GM15510 (cell line): ENCODE data around the gene NKX6-2.

Source experiments
- POLR2A ChIP-seq: IDR thresholded peaks from 3 replicates; pipeline ENCODE4 v1.6.1; 2011; ENCODE audit warnings: borderline replicate concordance; ENCODE audit not compliant: insufficient read length; ENCODE audit errors: extremely low read depth

The NKX6-2 gene

GRCh38 chr10:132779549-132780294, 6.2 kb downstream of the NKX6-2 start:
- no peak for TF ChIP-seq POLR2A

- TF ChIP-seq POLR2A, result no peak
Measured at GRCh38 chr10:132777441-132777840, 8.5 kb downstream of the NKX6-2 start.

GRCh38 chr10:132776821-132777220, 9.1 kb downstream of the NKX6-2 start:
- TF ChIP-seq POLR2A, result no peak

DNA sequence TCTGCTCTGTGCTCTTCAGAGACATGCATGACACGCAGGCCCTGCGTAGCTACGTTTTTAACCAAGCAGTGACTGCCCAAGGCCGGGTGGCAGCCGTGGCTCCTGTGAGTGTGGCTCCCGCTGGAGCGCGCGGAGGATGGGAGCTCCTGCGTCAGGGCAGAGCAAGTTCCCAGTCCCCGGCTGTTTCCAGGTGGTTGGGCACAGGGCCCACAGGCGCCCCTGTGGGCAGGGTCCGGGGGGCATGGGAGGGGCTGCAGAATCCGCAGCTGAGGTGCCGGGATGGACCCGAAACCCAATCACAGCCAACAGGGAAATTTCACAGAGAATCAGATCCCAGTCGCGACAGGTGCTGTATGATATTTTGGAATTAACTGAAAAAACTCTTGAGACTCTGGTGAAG, 9.8 kb downstream of the NKX6-2 start:
- TF ChIP-seq POLR2A, result no peak

DNA sequence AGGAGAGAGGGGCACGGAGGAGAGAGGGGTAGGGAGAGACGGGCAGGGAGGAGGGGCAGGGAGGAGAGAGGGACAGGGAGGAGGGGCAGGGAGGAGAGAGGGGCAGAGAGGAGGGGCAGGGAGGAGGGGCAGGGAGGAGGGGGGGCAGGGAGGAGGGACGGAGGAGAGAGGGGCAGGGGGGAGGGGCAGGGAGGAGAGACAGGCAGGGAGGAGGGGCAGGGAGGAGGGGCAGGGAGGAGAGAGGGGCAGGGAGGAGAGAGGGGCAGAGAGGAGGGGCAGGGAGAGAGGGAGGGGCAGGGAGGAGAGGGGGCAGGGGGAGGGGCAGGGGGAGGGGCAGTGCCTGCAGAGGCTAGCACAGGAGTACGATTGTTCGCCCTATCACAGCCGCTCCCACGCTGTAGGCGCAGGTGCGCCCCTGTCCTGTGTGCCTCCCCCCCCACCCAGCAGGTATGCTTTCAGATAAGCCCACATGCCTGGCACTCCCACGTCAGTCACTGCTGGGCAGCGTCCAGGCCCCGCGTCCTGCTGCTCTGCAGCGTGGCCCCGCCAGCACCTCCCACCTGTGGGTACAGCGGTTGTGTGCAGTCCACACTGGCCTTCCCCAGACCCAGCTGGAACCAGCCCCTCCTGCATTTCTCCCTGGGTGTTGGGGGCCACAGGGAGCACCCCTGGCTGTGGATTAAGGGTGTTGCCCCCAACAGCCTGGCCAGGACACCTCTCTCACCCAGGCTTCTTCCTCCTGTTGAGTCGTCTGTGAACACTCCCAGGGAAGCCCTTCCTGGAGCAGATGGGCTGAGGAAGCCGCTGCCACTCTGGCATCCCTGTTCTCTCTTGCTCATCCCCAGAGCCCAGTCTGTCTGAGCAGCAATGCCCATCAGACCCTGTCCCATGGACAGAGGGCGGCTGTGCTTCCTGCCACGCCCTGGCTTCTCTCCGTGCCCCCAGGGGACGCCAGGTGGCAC, 10.8 kb downstream of the NKX6-2 start:
- no peak for TF ChIP-seq POLR2A

DNA sequence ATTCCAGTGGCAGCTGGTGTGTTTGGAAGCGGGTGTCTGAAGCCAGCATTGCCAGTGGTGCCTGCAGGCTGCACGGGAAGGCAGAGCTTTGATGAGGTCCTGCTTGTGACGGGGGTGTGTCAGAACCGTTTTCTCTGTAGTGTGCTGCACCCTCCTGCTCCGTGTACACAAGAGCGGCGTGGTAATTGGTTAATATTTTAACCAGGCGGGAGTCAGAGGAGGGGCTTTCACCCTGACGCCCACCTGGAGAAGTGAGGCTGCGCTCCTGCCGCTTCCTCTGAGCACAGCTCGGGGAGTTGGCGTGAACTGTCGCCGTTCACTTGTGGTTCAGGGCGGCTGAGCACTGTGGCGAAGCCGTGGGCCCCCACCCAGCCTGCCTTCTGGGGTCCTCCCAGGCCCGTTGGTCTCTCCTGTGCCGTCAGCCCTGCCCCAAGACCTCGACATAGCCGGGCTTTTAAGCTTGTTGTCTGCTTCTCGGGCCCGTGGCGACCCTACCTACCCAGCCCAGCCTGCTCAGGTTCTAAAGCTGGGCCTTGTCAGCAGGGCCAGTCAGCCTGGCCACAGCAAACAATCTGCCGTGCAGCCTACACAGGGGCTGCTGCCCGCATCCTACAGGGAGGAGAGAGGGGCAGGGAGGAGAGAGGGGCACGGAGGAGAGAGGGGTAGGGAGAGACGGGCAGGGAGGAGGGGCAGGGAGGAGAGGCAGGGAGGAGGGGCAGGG, 11.6 kb downstream of the NKX6-2 start:
- TF ChIP-seq POLR2A, result no peak

DNA sequence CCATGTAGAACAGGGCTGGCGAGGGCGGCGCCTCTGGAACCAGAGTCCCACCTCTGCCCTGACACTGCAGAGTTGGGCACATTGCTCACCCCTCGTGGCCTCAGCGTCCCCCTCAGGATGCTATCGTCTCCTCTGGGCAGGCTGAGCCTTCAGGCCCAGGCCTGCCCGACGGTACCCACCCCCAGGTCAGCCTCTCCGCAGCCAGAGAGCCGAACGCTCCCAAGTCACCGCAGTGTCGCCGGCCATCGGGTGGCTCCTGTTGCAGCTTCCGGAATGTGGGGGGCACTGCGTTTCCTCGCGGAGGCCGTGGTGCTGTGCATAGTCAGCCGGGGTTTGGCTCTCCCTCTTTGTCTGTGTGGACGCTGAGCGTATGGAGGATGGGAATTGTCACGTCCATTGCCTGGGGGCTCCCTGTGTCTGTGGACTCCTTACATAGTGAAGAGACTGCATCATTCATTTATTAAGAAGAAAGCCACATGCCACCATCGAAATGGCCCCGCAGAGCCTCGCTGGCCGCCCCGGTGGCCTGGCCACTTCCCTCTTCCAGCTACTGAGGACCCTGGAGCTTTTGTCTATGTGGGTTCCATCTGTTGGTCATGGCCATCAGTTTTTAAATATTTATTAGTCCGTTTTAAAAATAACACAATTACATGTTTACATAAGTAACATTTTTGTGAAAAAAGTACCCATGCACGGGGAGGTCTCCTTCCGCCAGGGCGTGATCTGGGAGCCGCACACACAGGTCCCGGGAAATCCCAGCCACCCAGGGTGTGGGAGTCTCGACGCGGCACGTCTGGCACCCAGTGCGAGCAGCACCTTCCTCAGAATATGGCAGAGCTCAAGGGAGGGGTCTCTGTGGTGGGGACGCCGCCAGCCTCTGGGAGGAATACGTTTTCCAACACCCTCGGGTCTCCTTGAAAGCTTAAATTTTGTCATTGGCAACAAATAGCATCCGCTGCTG, 15.6 kb downstream of the NKX6-2 start:
- no peak for TF ChIP-seq POLR2A

GRCh38 chr10:132768346-132769248, 17.4 kb downstream of the NKX6-2 start:
- no peak for TF ChIP-seq POLR2A

DNA sequence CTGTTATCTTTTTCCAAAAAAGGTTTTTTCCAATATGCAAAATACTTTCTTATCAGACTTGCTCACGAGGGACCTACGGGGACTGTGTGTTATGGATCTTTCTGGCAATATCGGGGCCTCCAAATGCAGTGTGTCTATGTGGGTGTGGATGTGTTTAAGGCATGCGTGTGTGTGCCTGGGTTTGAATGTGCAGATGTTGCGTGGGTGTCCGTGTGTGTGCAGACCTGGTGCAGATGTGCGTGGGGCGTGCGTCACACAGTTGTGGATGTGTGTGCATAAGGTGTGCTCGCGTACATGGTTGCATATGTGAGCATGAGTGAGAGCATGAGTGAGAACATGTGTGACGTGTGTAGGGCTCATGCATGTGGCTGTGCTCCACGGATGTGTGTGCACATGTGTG, 19.7 kb downstream of the NKX6-2 start:
- no peak for TF ChIP-seq POLR2A

DNA sequence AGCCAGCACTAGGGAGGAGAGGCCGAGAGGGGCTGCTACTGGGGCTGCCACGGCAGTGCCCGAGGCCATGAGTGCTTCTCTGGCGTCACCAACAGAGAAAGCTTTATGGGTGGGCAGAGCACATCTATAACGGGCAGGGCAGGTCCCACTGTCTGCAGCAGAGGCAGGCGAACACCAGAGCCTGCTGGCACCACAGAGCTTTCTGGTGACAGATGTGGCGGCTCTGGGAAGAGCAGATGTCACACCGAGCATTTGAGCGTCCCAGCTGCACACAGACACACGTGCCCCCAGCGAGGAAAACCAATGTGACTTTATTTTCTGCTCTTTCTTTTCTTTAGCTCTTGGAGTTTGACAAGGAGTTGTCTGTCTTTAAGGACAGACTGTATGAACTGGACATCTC, 20.5 kb downstream of the NKX6-2 start:
- TF ChIP-seq POLR2A, result no peak

GRCh38 chr10:132764108-132764507, 21.8 kb downstream of the NKX6-2 start:
- no peak for TF ChIP-seq POLR2A

GRCh38 chr10:132763545-132763944, 22.4 kb downstream of the NKX6-2 start:
- no peak for TF ChIP-seq POLR2A

DNA sequence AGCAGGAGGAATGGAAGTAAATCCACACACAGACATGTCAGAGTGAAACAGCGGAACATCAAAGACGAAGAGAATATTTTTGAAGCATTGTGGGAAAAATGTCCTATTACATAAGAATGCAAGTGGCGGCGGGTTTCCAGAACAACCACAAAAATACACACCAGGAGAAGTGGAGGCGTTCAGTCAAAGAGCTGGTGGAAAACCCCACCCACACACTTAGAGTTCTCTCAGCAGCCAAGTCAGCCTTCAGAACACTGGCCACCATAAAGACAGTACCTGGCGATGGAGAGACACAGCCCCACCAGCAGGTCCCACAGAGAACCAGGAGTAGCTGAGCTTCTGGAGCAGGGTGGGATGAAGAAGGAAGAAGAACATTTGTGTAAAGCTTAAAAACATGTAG, 23.7 kb downstream of the NKX6-2 start:
- TF ChIP-seq POLR2A, result no peak
